HepG2 (cell line): ENCODE data around the gene NKAIN4. TPM values are rescaled to one million over a fixed set of nuclear protein-coding genes. Genes with fewer than 3 reads are reported as not detected.

ENCODE experiments used
- ASH2L ChIP-seq: fragments of 300-600, 200-600 bp; sonication (generic); IDR thresholded peaks from 2 replicates; pipeline ENCODE4 v1.7.0; 2017; ENCODE audit warnings: low read depth, mild to moderate bottlenecking, moderate library complexity, mixed read lengths, low read length; ENCODE audit not compliant: insufficient read length
- ATF7 ChIP-seq, 2 experiments: fragments of 450-650 bp in 1 of 2; sonication (generic) in 1 of 2; formaldehyde crosslinking in 1 of 2; IDR thresholded peaks; 2 replicates each; pipeline versions ENCODE4 v1.4.0 to v1.6.1; 2016 to 2020; ENCODE audit warnings: antibody characterized with exemption in 1 of 2, mild to moderate bottlenecking in 1 of 2, missing genetic modification reagents in 1 of 2
- ELF1 ChIP-seq: sonication (generic); formaldehyde crosslinking; IDR thresholded peaks from 2 replicates; pipeline ENCODE4 v1.4.0; 2020; ENCODE audit warnings: missing genetic modification reagents
- FOXA1 ChIP-seq, 2 experiments: fragments of 450-650 bp in 1 of 2; sonication (generic) in 1 of 2; formaldehyde crosslinking in 1 of 2; IDR thresholded peaks; 2 replicates each; pipeline versions ENCODE4 v1.4.0 to v1.6.1; 2016 to 2020; ENCODE audit warnings: missing genetic modification reagents in 1 of 2
- GATA4 ChIP-seq: sonication (generic); IDR thresholded peaks from 2 replicates; pipeline ENCODE4 v1.6.1; 2016; ENCODE audit warnings: antibody characterized with exemption, low read depth, borderline replicate concordance
- GZF1 ChIP-seq: sonication (generic); formaldehyde crosslinking; IDR thresholded peaks from 2 replicates; pipeline ENCODE4 v1.5.1; 2020; ENCODE audit warnings: mild to moderate bottlenecking, missing genetic modification reagents
- HCFC1 ChIP-seq: fragments of 150-350 bp; IDR thresholded peaks from 2 replicates; pipeline ENCODE4 v1.6.1; 2014; ENCODE audit warnings: low read depth, low read length
- HHEX ChIP-seq: IDR thresholded peaks from 2 replicates; pipeline ENCODE4 v1.6.1; 2016; ENCODE audit warnings: control low read depth
- JDP2 ChIP-seq: sonication (generic); formaldehyde crosslinking; IDR thresholded peaks from 2 replicates; pipeline ENCODE4 v1.8.1; 2022; ENCODE audit warnings: missing genetic modification reagents, borderline replicate concordance
- MAFG ChIP-seq: sonication (generic); formaldehyde crosslinking; IDR thresholded peaks from 2 replicates; pipeline ENCODE4 v1.5.1; 2020; ENCODE audit warnings: mild to moderate bottlenecking, missing genetic modification reagents
- MED1 ChIP-seq: sonication (generic); formaldehyde crosslinking; IDR thresholded peaks from 2 replicates; pipeline ENCODE4 v1.4.0; 2020; ENCODE audit warnings: missing genetic modification reagents
- NFIC ChIP-seq: IDR thresholded peaks from 2 replicates; pipeline ENCODE4 v1.6.1; 2012; ENCODE audit warnings: mild to moderate bottlenecking, low read length, inconsistent platforms
- PPARG ChIP-seq: conservative IDR thresholded peaks from 2 replicates; pipeline ENCODE4 v1.6.1; 2016; ENCODE audit warnings: missing biosample characterization, missing genetic modification reagents
- ZMYM4 ChIP-seq: sonication (generic); formaldehyde crosslinking; IDR thresholded peaks from 2 replicates; pipeline ENCODE4 v1.8.1; 2023; ENCODE audit warnings: mild to moderate bottlenecking, missing genetic modification reagents
- ZNF101 ChIP-seq: sonication (generic); formaldehyde crosslinking; IDR thresholded peaks from 2 replicates; pipeline ENCODE4 v1.4.0; 2020; ENCODE audit warnings: mild to moderate bottlenecking, low read depth, missing genetic modification reagents, borderline replicate concordance
- ZNF629 ChIP-seq: sonication (generic); formaldehyde crosslinking; conservative IDR thresholded peaks from 2 replicates; pipeline ENCODE4 v1.5.0; 2020; ENCODE audit warnings: missing genetic modification reagents
- ZSCAN29 ChIP-seq: sonication (generic); formaldehyde crosslinking; conservative IDR thresholded peaks from 2 replicates; pipeline ENCODE4 v1.4.0; 2020; ENCODE audit warnings: mild to moderate bottlenecking, missing genetic modification reagents
- polyA plus RNA-seq, 8 experiments: library from polyadenylated mRNA; depleted of rRNA in 3 of 8; stranded (reverse) in 7 of 8; unstranded in 1 of 8; fragments of >200 nt; fragmentation: Illumina TruSeq in 4 of 8; extraction: Trizol in 4 of 8; gene quantifications; 2 replicates each; pipeline versions ENCODE4 v1.2.1 to v1.2.3, GENCODE V29; 2011 to 2016; ENCODE audit warnings: low read depth in 4 of 8, missing spikeins in 1 of 8, mixed read lengths in 1 of 8; ENCODE audit not compliant: insufficient read depth in 1 of 8
- total RNA-seq, 5 experiments: library from RNA; depleted of rRNA; stranded (reverse); fragments of >200 nt; fragmentation: Illumina TruSeq; extraction: Trizol; gene quantifications; 2 replicates each; pipeline ENCODE4 v1.2.3, GENCODE V29; 2016; ENCODE audit warnings: low read depth in 1 of 5
- TF ChIP-seq, protein P1 (sequence below): sonication (generic); formaldehyde crosslinking; IDR thresholded peaks from 2 replicates; pipeline ENCODE4 v1.4.0; 2020; ENCODE audit warnings: missing genetic modification reagents
- TF ChIP-seq, protein P2 (sequence below): sonication (generic); formaldehyde crosslinking; IDR thresholded peaks from 2 replicates; pipeline ENCODE4 v1.4.0; 2020; ENCODE audit warnings: mild to moderate bottlenecking, missing genetic modification reagents
- TF ChIP-seq, protein P3 (sequence below): sonication (generic); formaldehyde crosslinking; IDR thresholded peaks from 2 replicates; pipeline ENCODE4 v1.4.0; 2020; ENCODE audit warnings: missing genetic modification reagents

NKAIN4 gene
- total and polyA plus RNA-seq, 2 of the 13 experiments (the other 11 are each of a cell fraction or from before 2014, with no cell fraction given) = not detected

GRCh38 chr20:63261060-63261794 lies 7.0 kb upstream of the NKAIN4 start (continued):
- TF ChIP-seq, protein P1, sequence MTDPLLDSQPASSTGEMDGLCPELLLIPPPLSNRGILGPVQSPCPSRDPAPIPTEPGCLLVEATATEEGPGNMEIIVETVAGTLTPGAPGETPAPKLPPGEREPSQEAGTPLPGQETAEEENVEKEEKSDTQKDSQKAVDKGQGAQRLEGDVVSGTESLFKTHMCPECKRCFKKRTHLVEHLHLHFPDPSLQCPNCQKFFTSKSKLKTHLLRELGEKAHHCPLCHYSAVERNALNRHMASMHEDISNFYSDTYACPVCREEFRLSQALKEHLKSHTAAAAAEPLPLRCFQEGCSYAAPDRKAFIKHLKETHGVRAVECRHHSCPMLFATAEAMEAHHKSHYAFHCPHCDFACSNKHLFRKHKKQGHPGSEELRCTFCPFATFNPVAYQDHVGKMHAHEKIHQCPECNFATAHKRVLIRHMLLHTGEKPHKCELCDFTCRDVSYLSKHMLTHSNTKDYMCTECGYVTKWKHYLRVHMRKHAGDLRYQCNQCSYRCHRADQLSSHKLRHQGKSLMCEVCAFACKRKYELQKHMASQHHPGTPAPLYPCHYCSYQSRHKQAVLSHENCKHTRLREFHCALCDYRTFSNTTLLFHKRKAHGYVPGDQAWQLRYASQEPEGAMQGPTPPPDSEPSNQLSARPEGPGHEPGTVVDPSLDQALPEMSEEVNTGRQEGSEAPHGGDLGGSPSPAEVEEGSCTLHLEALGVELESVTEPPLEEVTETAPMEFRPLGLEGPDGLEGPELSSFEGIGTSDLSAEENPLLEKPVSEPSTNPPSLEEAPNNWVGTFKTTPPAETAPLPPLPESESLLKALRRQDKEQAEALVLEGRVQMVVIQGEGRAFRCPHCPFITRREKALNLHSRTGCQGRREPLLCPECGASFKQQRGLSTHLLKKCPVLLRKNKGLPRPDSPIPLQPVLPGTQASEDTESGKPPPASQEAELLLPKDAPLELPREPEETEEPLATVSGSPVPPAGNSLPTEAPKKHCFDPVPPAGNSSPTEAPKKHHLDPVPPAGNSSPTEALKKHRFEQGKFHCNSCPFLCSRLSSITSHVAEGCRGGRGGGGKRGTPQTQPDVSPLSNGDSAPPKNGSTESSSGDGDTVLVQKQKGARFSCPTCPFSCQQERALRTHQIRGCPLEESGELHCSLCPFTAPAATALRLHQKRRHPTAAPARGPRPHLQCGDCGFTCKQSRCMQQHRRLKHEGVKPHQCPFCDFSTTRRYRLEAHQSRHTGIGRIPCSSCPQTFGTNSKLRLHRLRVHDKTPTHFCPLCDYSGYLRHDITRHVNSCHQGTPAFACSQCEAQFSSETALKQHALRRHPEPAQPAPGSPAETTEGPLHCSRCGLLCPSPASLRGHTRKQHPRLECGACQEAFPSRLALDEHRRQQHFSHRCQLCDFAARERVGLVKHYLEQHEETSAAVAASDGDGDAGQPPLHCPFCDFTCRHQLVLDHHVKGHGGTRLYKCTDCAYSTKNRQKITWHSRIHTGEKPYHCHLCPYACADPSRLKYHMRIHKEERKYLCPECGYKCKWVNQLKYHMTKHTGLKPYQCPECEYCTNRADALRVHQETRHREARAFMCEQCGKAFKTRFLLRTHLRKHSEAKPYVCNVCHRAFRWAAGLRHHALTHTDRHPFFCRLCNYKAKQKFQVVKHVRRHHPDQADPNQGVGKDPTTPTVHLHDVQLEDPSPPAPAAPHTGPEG = no peak
- no peak for TF ChIP-seq ATF7 (IDR thresholded peaks at IDR 0.05)
- TF ChIP-seq ATF7 (CRISPR knock-in tag; IDR thresholded peaks at IDR 0.05) = no peak
- TF ChIP-seq ZNF629 (CRISPR knock-in tag) = no peak
- TF ChIP-seq MED1 (CRISPR knock-in tag) = 0 out of 2 replicates have a peak, but pooled peaks have one; percentile 10
- no peak for TF ChIP-seq PPARG (CRISPR knock-in tag)
- peak; percentile 91; the same call in 1 of the 2 replicates for TF ChIP-seq ZSCAN29 (CRISPR knock-in tag)
- TF ChIP-seq FOXA1 (IDR thresholded peaks at IDR 0.05) = no peak
- no peak for TF ChIP-seq FOXA1 (CRISPR knock-in tag; IDR thresholded peaks at IDR 0.05)
- TF ChIP-seq MAFG = no peak
- no peak for TF ChIP-seq HHEX (CRISPR knock-in tag)
- TF ChIP-seq, protein P2, sequence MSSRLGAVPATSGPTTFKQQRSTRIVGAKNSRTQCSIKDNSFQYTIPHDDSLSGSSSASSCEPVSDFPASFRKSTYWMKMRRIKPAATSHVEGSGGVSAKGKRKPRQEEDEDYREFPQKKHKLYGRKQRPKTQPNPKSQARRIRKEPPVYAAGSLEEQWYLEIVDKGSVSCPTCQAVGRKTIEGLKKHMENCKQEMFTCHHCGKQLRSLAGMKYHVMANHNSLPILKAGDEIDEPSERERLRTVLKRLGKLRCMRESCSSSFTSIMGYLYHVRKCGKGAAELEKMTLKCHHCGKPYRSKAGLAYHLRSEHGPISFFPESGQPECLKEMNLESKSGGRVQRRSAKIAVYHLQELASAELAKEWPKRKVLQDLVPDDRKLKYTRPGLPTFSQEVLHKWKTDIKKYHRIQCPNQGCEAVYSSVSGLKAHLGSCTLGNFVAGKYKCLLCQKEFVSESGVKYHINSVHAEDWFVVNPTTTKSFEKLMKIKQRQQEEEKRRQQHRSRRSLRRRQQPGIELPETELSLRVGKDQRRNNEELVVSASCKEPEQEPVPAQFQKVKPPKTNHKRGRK (CRISPR knock-in tag) = no peak
- TF ChIP-seq ZNF101 (CRISPR knock-in tag) = no peak
- TF ChIP-seq ELF1 = no peak
- no peak for TF ChIP-seq GZF1 (CRISPR knock-in tag)
- TF ChIP-seq ASH2L = peak; percentile 32
- no peak for TF ChIP-seq GATA4
- TF ChIP-seq JDP2 (CRISPR knock-in tag) = no peak
- 0 out of 2 replicates have a peak, but pooled peaks have one; percentile 23 for TF ChIP-seq ZMYM4 (CRISPR knock-in tag)
- TF ChIP-seq NFIC = no peak
- TF ChIP-seq, protein P3, sequence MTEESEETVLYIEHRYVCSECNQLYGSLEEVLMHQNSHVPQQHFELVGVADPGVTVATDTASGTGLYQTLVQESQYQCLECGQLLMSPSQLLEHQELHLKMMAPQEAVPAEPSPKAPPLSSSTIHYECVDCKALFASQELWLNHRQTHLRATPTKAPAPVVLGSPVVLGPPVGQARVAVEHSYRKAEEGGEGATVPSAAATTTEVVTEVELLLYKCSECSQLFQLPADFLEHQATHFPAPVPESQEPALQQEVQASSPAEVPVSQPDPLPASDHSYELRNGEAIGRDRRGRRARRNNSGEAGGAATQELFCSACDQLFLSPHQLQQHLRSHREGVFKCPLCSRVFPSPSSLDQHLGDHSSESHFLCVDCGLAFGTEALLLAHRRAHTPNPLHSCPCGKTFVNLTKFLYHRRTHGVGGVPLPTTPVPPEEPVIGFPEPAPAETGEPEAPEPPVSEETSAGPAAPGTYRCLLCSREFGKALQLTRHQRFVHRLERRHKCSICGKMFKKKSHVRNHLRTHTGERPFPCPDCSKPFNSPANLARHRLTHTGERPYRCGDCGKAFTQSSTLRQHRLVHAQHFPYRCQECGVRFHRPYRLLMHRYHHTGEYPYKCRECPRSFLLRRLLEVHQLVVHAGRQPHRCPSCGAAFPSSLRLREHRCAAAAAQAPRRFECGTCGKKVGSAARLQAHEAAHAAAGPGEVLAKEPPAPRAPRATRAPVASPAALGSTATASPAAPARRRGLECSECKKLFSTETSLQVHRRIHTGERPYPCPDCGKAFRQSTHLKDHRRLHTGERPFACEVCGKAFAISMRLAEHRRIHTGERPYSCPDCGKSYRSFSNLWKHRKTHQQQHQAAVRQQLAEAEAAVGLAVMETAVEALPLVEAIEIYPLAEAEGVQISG (CRISPR knock-in tag) = no peak; the same call in 1 of the 2 replicates
- TF ChIP-seq HCFC1 = no peak
